Panc1 (cell line): ENCODE data around the gene ITGA11. TPM values are rescaled to one million over a fixed set of nuclear protein-coding genes. Genes with fewer than 3 reads are reported as not detected.

Experiments used
- ATAC-seq: fragments of 200-7000 bp; cut with Tn5 transposase; 2 replicates; pipeline ENCODE4 v1.9.1; 2020; ENCODE audit warnings: mild to moderate bottlenecking, moderate library complexity
- BruUV-seq: library from RNA; stranded (reverse); fragments of 400-500 nt; replicated peaks from 2 replicates; lab custom pipeline; 2021; lab: Mats Ljungman, UMichigan
- CTCF ChIA-PET: fragments of 300-600 bp; sonication (Branson Sonifier 250); formaldehyde crosslinking; loops from one replicate; lab custom pipeline; 2022; ENCODE audit warnings: antibody characterized with exemption; lab: Charles Lee
- POLR2A ChIA-PET: fragments of 300-600 bp; sonication (Branson Sonifier 250); formaldehyde crosslinking; loops from one replicate; lab custom pipeline; 2022; ENCODE audit warnings: antibody characterized with exemption; lab: Charles Lee
- DNase-seq: peaks from one replicate; pipeline ENCODE4 v3.0.0-alpha.2; 2010; ENCODE audit warnings: low read depth, low spot score
- H3K27ac ChIP-seq: 2 replicates; pipeline ENCODE4 v1.5.1; 2011; ENCODE audit warnings: mild to moderate bottlenecking, low read length, inconsistent platforms
- H3K27me3 ChIP-seq: fragments of 200-500 bp; sonication (Bioruptor generic); 2 replicates; pipeline ENCODE4 v1.6.0; 2014; ENCODE audit warnings: low read length, inconsistent platforms; ENCODE audit not compliant: control insufficient read depth, insufficient read depth
- H3K36me3 ChIP-seq: fragments of 200-500 bp; sonication (Bioruptor generic); 2 replicates; pipeline ENCODE4 v1.5.1; 2014; ENCODE audit warnings: inconsistent platforms, mild to moderate bottlenecking, low read length, moderate library complexity; ENCODE audit not compliant: control insufficient read depth, insufficient read depth
- H3K4me1 ChIP-seq: 2 replicates; pipeline ENCODE4 v1.5.1; 2011; ENCODE audit warnings: inconsistent platforms, mild to moderate bottlenecking, low read length, moderate library complexity; ENCODE audit not compliant: control insufficient read depth, insufficient read depth
- H3K4me3 ChIP-seq, 2 experiments: 2 replicates each; pipeline ENCODE4 v1.5.1; 2011 to 2012; ENCODE audit warnings: low read depth in 2 of 2, low read length in 2 of 2, mild to moderate bottlenecking in 2 of 2, inconsistent platforms in 1 of 2, moderate library complexity in 1 of 2
- H3K9me3 ChIP-seq: fragments of 200-500 bp; sonication (Bioruptor generic); 2 replicates; pipeline ENCODE4 v1.5.1; 2014; ENCODE audit warnings: low read depth, mild to moderate bottlenecking, inconsistent platforms, low read length, moderate library complexity; ENCODE audit not compliant: control insufficient read depth, insufficient read depth
- CTCF ChIP-seq: fragments of 450-650 bp; IDR thresholded peaks from 2 replicates; pipeline ENCODE4 v1.5.1; 2017; ENCODE audit warnings: mild to moderate bottlenecking
- POLR2AphosphoS5 ChIP-seq: IDR thresholded peaks from 2 replicates; pipeline ENCODE4 v1.6.1; 2012; ENCODE audit warnings: mild to moderate bottlenecking, low read depth, low read length, moderate library complexity
- REST ChIP-seq, 2 experiments: IDR thresholded peaks; 2 replicates each; pipeline ENCODE4 v1.6.1; 2011 to 2012; ENCODE audit warnings: low read depth in 2 of 2, control low read depth in 1 of 2, low read length in 1 of 2, mild to moderate bottlenecking in 1 of 2, moderate library complexity in 1 of 2; ENCODE audit not compliant: insufficient read depth in 1 of 2
- SIN3A ChIP-seq: IDR thresholded peaks from 2 replicates; pipeline ENCODE4 v1.6.1; 2012; ENCODE audit warnings: low read depth, mild to moderate bottlenecking, low read length, moderate library complexity, borderline replicate concordance; ENCODE audit not compliant: insufficient read depth
- TCF7L2 ChIP-seq: IDR thresholded peaks from 2 replicates; pipeline ENCODE4 v1.6.1; 2011; ENCODE audit warnings: mild to moderate bottlenecking, low read depth, low read length, inconsistent platforms
- in situ Hi-C: cut with HindIII; loops from 2 replicates; pipeline ENCODE4 v1.10.0; 2016; ENCODE audit warnings: low sequenced_read_pairs, low pct_unique_long_range_greater_than_20kb
- intact Hi-C: fragments of 100-400 bp; cut with micrococcal nuclease; formaldehyde crosslinking; loops from one replicate; pipeline ENCODE4 v1.10.0; 2022; ENCODE audit not compliant: unreplicated experiment
- total RNA-seq: library from RNA; stranded (reverse); gene quantifications from one replicate; pipeline ENCODE4 v1.2.1, GENCODE V29; 2021; ENCODE audit not compliant: unreplicated experiment

Gene ITGA11
- total RNA-seq, 1 experiment from 2014 or later = 0.28 TPM

- no TSS peak for BruUV-seq
- Histone ChIP-seq H3K27me3 (no peaks in the 10 kb centered on the region), H3K4me3 (no peak overlapping the region), H3K4me1 (no peaks in the 10 kb centered on the region), H3K27ac (no peak overlapping the region), H3K9me3 (no peaks in the 10 kb centered on the region), H3K36me3 (no peaks in the 10 kb centered on the region)
- no peak for TF ChIP-seq SIN3A
- no peak for TF ChIP-seq TCF7L2
- TF ChIP-seq POLR2AphosphoS5 = no peak
- TF ChIP-seq CTCF = no peak
- TF ChIP-seq REST (IDR thresholded peaks at IDR 0.05; ENCODE audit: insufficient read depth in 1 of 2, low read depth in 2 of 2, low read length in 1 of 2) = no peak
- no peak for DNase-seq
- no peak for ATAC-seq
- in situ Hi-C loops = no loop called here
- intact Hi-C loops = no loop called here
- ChIA-PET POLR2A (no interaction called here), CTCF (no interaction called here)
Measured at GRCh38 chr15:68314563-68314962, 117.4 kb downstream of the ITGA11 start.

- POLR2A ChIA-PET = no interaction called here
Measured at GRCh38 chr15:68313501-68314410, 118.2 kb downstream of the ITGA11 start.

More at GRCh38 chr15:68313501-68314410, 118.2 kb downstream of the ITGA11 start:
- DNase-seq (no peak), ATAC-seq (no peak)
- H3K4me1 ChIP-seq = no peaks in the 10 kb centered on the region
- H3K4me3 ChIP-seq = no peak overlapping the region
- in situ Hi-C loops = no loop called here
- no peaks in the 10 kb centered on the region for H3K9me3 ChIP-seq
- no peak overlapping the region for H3K27ac ChIP-seq
- H3K36me3 ChIP-seq = no peaks in the 10 kb centered on the region
- TF ChIP-seq TCF7L2 (no peak), POLR2AphosphoS5 (no peak), REST (IDR thresholded peaks at IDR 0.05; ENCODE audit: insufficient read depth in 1 of 2, low read depth in 2 of 2, low read length in 1 of 2) (no peak), CTCF (no peak), SIN3A (no peak)
- CTCF ChIA-PET = no interaction called here
- intact Hi-C loops = no loop called here
- no peaks in the 10 kb centered on the region for H3K27me3 ChIP-seq
- no TSS peak for BruUV-seq
